GM12873 (cell line): ENCODE measurements around the gene EPHB1.

Experiments
- CTCF ChIP-seq: IDR thresholded peaks from 2 replicates; pipeline ENCODE4 v1.5.1; 2012; ENCODE audit warnings: low read depth, mild to moderate bottlenecking, moderate library complexity, low read length, control low read depth; ENCODE audit not compliant: insufficient read depth; ENCODE audit errors: missing control alignments

EPHB1 gene

GRCh38 chr3:135013206-135013605, 218.1 kb downstream of the EPHB1 start:
- TF ChIP-seq CTCF: no peak

- TF ChIP-seq CTCF: no peak
These were observed 219.5 kb downstream of the EPHB1 start for GRCh38 chr3:135014566-135014965.

GRCh38 chr3:135017003-135017893, 222.2 kb downstream of the EPHB1 start:
- no peak for TF ChIP-seq CTCF

GRCh38 chr3:135018149-135018923, 223.3 kb downstream of the EPHB1 start:
- no peak for TF ChIP-seq CTCF

GRCh38 chr3:135020181-135020580, 225.1 kb downstream of the EPHB1 start:
- TF ChIP-seq CTCF: no peak

GRCh38 chr3:135023996-135024658, 229.1 kb downstream of the EPHB1 start:
- TF ChIP-seq CTCF: no peak

- no peak for TF ChIP-seq CTCF
These were observed 238.7 kb downstream of the EPHB1 start for GRCh38 chr3:135033737-135034136.
